ENCODE results near the gene OR52E2.

- no peak for TF ChIP-seq CTCF (IDR thresholded peaks at IDR 0.05)
- TF ChIP-seq EP300 (IDR thresholded peaks at IDR 0.05): no peak
- TF ChIP-seq POLR2A (IDR thresholded peaks at IDR 0.05; ENCODE audit: low read depth): no peak
- TF ChIP-seq POLR2AphosphoS5 (IDR thresholded peaks at IDR 0.05): no peak
These were observed 36.6 kb upstream of the OR52E2 start for GRCh38 chr11:5096011-5096410.

Measured in esophagus muscularis mucosa (tissue), 4 donors.